ENCODE data around the gene AAR2. TPM values are rescaled to one million over a fixed set of nuclear protein-coding genes. Genes with fewer than 3 reads are reported as not detected.

The AAR2 gene
- total RNA-seq, 4 donors from 2014 or later: 24.5 to 35.6 (median 28.6) TPM

DNA sequence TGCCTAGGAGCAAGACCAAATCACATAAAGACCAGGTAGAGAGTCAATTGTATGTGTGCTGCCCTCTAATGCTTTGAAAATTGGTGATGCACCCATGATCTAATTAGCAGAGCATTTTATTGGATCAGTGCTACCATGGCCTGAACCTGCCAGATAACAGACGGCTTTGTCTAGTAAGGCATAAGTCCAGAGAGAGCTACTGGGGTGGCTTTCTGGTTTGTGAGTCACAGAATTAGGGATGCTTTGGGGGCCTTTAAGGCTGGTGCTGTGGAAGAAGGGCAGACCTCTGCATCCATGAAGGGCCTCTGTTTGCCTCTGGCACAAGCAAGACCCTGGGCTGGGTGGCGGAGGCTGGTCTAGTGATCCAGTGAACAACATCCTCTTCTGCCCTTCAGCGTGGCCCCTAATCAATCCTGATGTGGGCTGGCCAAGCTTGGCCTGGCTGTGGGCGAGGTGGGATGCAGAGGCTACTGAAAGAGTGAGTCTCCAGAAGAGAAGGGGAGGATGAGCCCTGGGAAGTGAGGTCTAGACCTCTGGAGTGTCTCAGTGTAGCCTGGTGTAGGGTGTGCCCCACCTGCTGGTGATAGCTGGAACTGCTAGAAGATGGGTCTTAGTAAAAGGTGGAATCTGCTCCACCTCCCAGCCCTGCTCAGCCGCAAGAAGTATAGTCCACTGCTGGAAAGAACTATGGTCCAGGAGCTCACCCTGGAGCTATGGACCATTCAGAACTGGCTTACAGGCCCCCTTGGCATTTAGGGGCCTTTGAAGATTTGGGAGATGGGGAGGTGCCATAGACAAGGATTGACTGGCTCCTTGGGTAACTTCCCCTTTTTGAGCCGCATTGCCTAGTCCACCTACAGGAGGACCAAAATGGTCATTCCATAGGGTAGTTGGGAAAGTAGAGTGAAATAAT, 36.7 kb upstream of the AAR2 start:
- no peak overlapping the region for H3K4me3 ChIP-seq
- no peaks in the 10 kb centered on the region for H3K9me3 ChIP-seq
- H3K36me3 ChIP-seq: peaks cover 0 to 68% (median 0%) of the 10 kb centered on the region in 3 donors
- no peak for TF ChIP-seq POLR2A (IDR thresholded peaks at IDR 0.05)
- TF ChIP-seq, protein P1, sequence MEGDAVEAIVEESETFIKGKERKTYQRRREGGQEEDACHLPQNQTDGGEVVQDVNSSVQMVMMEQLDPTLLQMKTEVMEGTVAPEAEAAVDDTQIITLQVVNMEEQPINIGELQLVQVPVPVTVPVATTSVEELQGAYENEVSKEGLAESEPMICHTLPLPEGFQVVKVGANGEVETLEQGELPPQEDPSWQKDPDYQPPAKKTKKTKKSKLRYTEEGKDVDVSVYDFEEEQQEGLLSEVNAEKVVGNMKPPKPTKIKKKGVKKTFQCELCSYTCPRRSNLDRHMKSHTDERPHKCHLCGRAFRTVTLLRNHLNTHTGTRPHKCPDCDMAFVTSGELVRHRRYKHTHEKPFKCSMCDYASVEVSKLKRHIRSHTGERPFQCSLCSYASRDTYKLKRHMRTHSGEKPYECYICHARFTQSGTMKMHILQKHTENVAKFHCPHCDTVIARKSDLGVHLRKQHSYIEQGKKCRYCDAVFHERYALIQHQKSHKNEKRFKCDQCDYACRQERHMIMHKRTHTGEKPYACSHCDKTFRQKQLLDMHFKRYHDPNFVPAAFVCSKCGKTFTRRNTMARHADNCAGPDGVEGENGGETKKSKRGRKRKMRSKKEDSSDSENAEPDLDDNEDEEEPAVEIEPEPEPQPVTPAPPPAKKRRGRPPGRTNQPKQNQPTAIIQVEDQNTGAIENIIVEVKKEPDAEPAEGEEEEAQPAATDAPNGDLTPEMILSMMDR (IDR thresholded peaks at IDR 0.05): peak; percentile 82 to 90 (median 86)
- peak; percentile 81 to 96 for DNase-seq (ENCODE audit: low spot score in 2 of 2)
- H3K27ac ChIP-seq: no peak overlapping the region
- 40 to 49% methylated on average over 6 of the region's 6 CpGs for WGBS, 2 donors
- no peaks in the 10 kb centered on the region for H3K27me3 ChIP-seq
- H3K4me1 ChIP-seq: peaks cover 0 to 4% (median 0%) of the 10 kb centered on the region in 4 donors

DNA sequence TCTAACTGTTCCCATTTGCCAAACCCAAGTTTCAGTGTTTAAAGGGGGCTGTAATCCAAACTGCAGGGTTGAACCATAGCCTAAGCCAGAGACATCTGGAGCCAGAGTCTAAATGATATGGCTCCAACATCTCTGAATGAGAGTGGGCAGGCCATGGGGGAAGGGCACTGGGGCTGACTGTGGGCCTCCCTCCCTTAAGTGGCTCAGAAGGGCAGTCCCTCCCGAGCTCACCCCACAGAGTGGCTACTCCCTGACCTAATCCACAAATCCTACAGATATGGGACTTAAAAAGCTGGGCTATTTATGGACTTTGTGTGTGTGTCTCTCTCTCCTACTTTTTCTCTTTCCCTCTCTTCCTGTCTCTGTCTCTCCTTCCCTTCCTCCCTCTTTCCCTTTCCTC, 35.8 kb upstream of the AAR2 start:
- Histone ChIP-seq H3K27ac (no peak overlapping the region), H3K9me3 (no peaks in the 10 kb centered on the region), H3K4me1 (peaks cover 0 to 4% (median 0%) of the 10 kb centered on the region in 4 donors), H3K27me3 (no peaks in the 10 kb centered on the region), H3K4me3 (no peak overlapping the region), H3K36me3 (peaks cover 0 to 62% (median 0%) of the 10 kb centered on the region in 3 donors)
- 78 to 91% methylated on average over 1 of the region's 1 CpG for WGBS, 2 donors
- no peak for TF ChIP-seq POLR2A (IDR thresholded peaks at IDR 0.05)
- TF ChIP-seq, protein P1 (IDR thresholded peaks at IDR 0.05): no peak
- no peak for TF ChIP-seq EP300 (IDR thresholded peaks at IDR 0.05)
- DNase-seq (ENCODE audit: low spot score in 2 of 2): no peak

DNA sequence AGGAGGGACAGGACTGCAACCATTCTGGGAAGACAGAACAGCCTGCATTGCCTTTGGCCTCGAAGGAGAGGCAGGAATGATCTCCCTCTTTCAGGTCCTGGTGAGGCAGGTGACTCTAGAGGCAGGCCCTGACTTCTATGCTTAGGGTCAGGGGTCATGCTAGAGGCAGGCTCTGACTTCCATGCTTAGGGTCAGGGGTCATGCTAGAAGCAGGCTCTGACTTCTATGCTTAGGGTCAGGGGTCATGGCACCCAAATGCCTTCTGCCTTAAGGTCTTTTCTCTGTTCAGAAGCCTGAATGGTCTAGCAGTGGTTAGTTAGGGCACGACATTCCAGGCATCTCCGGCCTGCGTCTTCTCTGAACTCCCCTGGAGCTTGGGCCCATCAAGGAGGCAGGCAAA, 35.1 kb upstream of the AAR2 start:
- WGBS, 2 donors: 79 to 90% methylated on average over 4 of the region's 4 CpGs
- Histone ChIP-seq H3K36me3 (peaks cover 0 to 62% (median 0%) of the 10 kb centered on the region in 3 donors), H3K4me3 (no peak overlapping the region), H3K4me1 (peaks cover 0 to 4% (median 0%) of the 10 kb centered on the region in 4 donors), H3K9me3 (no peaks in the 10 kb centered on the region), H3K27ac (no peak overlapping the region), H3K27me3 (no peaks in the 10 kb centered on the region)
- no peak for TF ChIP-seq POLR2A (IDR thresholded peaks at IDR 0.05)
- TF ChIP-seq EP300 (IDR thresholded peaks at IDR 0.05): no peak
- TF ChIP-seq, protein P1 (IDR thresholded peaks at IDR 0.05): no peak
- DNase-seq (ENCODE audit: low spot score in 2 of 2): no peak

DNA sequence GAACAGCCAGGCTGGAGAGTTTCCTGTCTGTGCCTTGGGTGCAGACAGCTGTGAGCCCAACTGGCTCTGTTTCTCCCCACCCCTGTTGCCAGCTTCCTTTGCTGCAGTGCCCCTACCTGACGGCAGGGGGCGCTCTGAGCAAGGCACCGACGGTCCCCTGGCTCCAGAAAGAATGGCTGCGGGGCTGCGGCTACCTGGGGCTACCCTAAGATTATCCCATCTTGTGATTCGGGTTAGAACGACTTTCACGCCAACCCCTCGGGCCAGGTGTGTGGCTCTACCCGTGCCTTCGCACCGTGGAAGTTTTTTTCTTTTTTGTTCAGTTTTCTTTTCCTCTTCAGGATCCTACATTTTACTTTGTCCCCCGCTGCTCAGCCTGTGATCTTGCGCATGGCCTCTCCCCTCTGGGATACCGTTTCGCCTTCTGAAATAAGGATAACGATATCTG, 33.4 kb upstream of the AAR2 start:
- TF ChIP-seq, protein P1 (IDR thresholded peaks at IDR 0.05): peak; percentile 88 to 99 (median 93)
- no peak for TF ChIP-seq POLR2A (IDR thresholded peaks at IDR 0.05)
- 31 to 39% methylated on average over 18 of the region's 18 CpGs for WGBS, 2 donors
- no peaks in the 10 kb centered on the region for H3K27me3 ChIP-seq
- peak; percentile 48 to 63 for DNase-seq (ENCODE audit: low spot score in 2 of 2)
- H3K36me3 ChIP-seq: peaks cover 0 to 62% (median 0%) of the 10 kb centered on the region in 3 donors
- H3K9me3 ChIP-seq: no peaks in the 10 kb centered on the region
- no peak overlapping the region for H3K4me3 ChIP-seq
- no peak overlapping the region for H3K27ac ChIP-seq
- H3K4me1 ChIP-seq: peaks cover 0 to 4% (median 0%) of the 10 kb centered on the region in 4 donors

DNA sequence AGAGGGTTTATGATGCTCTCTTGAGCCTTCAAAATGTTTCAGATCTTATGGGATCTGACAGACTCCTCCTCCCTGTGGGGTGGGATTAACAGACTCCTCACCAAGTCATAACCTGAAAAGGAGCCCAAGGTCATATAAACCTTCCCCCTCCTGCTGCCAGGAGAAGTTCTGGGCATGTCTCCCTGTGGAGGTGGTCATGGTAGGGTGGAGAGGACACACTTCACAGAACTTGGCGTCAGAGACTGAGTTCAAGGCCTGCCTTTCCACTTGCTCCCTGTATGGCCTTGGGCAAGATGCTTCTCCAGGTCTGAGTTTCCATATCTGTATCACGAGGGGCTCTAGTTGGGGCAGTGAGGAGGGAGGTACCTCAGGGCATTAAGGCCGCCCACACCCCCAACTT, 32.4 kb upstream of the AAR2 start:
- DNase-seq (ENCODE audit: low spot score in 2 of 2): no peak
- Histone ChIP-seq H3K27me3 (no peaks in the 10 kb centered on the region), H3K36me3 (peaks cover 0 to 62% (median 0%) of the 10 kb centered on the region in 3 donors), H3K4me3 (no peak overlapping the region), H3K27ac (no peak overlapping the region), H3K4me1 (peaks cover 0 to 4% (median 0%) of the 10 kb centered on the region in 4 donors), H3K9me3 (no peaks in the 10 kb centered on the region)
- TF ChIP-seq, protein P1 (IDR thresholded peaks at IDR 0.05): no peak
- no peak for TF ChIP-seq EP300 (IDR thresholded peaks at IDR 0.05)
- TF ChIP-seq POLR2A (IDR thresholded peaks at IDR 0.05): no peak
- 84 to 85% methylated on average over 3 of the region's 3 CpGs for WGBS, 2 donors

All from tibial nerve (tissue), 4 donors.